Fibroblast of skin of right quadriceps (primary cell): ENCODE data around the gene CEACAM18.
"Not testable (repeated sequence)": the region's sequence is repeated elsewhere in the genome, so short reads cannot be mapped to it uniquely, and the experiment has no call there.

ENCODE experiments used
- DNase-seq: peaks from one replicate; pipeline ENCODE4 v3.0.0-alpha.2; 2013

The CEACAM18 gene

DNA sequence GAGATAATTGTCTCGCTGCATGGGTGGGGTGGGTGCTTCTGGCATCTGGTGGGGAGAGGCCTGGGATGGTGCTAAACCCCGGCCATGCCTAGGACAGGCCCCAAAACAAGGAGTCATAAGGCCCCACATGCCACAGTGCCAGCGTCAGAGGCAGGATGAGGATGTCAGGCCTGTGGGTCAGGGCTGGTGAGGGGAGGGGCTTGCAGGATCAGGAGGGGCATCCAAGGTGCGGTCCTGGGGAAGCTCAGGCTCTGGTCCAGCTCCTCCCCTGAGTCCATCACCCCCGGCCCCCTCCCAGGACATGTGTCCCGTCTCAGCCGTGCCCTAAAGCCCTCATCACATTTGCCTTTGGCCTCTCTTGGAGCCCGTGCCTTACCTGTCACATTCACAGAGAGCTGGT lies 22.6 kb downstream of the CEACAM18 start:
- not testable (repeated sequence) for DNase-seq

GRCh38 chr19:51501594-51502263 lies 23.4 kb downstream of the CEACAM18 start, which contains the start of gene SIGLEC12:
Gene SIGLEC12 (minus strand): TSS chr19:51501800. CDS start chr19:51501733, 67 bp downstream.
- no peak for DNase-seq

DNA sequence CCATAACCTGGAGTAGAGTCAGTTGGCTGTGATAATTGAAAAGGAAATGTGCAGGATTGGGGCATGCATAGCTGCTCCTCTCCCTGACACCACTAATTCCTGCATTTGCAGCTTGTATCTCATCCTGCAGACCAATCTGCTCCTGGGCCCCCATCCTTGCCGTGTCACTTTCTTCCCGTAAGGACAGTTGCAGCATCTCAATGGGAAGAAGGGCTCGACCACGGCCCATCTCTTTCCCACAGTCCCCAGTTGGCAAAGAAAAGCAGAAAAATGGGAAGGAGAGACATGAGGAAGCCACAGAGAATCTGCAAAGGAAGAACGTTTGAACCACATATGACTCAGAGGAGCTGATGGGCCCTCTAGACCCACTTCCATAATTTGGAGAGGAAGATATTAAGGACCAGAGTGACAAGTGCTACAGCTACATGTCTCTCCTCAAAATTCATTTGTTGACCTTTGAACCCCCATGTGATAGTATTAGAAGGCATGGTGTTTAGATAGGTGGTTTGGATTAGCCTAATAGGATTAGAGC lies 25.0 kb downstream of the CEACAM18 start:
- no peak for DNase-seq

DNA sequence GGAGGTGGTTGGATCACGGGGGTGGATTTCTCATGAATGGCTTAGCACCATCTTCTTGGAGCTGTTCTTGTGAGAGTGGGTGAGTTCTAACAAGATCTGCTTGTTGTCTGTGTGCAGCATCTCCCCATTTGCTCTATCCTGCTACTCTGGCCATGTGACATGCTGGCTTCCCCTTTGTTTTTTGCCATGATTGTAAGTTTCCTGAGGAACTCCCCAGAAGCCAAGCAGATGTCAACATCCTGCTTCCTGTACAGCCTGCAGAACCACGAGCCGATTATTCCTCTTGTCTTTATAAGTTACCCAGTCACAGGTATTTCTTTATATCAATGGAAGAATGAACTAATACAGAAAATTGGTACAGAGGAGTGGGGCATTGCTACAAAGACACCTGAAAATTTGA lies 25.6 kb downstream of the CEACAM18 start:
- DNase-seq = no peak

GRCh38 chr19:51505904-51506303 lies 27.6 kb downstream of the CEACAM18 start:
- no peak for DNase-seq

GRCh38 chr19:51507192-51507591 lies 28.9 kb downstream of the CEACAM18 start:
- DNase-seq = no peak

GRCh38 chr19:51507640-51508058 lies 29.3 kb downstream of the CEACAM18 start:
- no peak for DNase-seq

GRCh38 chr19:51508059-51508733 lies 29.9 kb downstream of the CEACAM18 start:
- no peak for DNase-seq

- no peak for DNase-seq
Measured at GRCh38 chr19:51509823-51510660, 31.7 kb downstream of the CEACAM18 start.

DNA sequence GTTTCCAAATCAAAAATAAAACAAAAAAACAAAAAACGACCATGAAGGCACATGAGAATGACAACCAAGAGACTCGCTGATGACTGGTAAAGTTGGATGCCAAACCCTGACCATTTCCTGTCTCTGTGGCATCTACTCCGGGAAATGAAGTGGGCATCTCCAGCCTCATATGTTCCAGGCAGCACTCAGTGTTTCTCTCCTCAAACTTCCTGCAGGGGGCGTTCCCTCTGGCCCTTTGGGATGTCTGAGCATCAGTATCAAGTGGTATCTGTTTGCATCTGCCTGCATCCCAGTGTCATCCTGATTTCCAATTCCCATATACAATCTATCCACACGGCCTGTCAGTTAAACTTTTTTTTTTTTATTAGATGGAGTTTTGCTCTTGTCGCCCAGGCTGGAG lies 33.0 kb downstream of the CEACAM18 start:
- DNase-seq = no peak

GRCh38 chr19:51513968-51514367 lies 35.6 kb downstream of the CEACAM18 start:
- no peak for DNase-seq

DNA sequence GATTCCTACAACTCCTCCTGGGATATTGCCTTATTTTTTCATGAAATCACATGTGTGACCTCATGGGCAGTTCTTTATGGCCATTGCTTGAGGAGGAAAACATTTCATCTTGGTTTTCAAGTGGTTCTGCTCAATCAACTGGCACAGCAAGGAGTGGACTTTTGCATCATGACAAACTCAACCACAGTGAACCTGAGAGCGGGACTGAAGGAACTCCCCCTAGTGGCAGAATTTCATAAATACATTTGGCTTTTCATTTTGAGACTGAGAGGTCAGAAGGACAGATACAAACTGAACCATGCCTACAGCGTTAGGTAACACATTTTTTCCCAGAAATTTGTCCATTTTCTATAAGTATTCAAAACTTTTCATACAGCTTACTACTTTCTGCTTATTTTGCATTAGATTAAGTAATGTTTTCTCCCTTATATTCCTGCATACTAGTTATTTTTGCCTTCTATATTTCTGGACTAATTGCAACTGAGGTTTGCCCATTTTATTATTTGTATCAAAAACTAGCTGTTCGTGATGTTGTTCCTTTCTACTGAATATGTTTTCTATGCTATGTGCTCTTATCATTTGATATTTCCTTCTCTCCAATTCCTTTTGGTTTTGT lies 36.6 kb downstream of the CEACAM18 start:
- DNase-seq = peak; percentile 27

GRCh38 chr19:51520728-51521127 lies 42.4 kb downstream of the CEACAM18 start:
- no peak for DNase-seq

DNA sequence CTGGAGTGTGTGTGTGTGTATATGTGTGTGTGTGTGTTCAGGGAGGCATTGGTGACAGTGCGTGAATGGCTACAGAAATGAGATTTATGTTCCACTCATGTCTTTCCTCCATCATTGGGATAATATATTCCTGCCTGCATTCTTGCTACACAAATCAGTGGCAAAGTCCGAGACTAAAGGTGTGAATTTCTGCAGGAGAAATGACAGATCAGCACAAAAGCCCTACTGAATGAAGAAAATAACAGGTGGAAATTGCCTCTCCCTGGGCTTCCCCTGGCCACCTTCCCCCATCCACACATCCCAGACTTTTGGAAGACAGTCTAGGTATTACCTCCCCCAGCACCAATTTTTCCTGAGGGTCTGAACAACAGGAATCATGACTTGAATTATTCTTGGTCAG lies 43.0 kb downstream of the CEACAM18 start:
- no peak for DNase-seq

GRCh38 chr19:51521781-51522180 lies 43.4 kb downstream of the CEACAM18 start:
- no peak for DNase-seq

- no peak for DNase-seq
Measured at GRCh38 chr19:51524666-51525264, 46.4 kb downstream of the CEACAM18 start.

- DNase-seq = no peak
Measured at GRCh38 chr19:51525651-51526050, 47.3 kb downstream of the CEACAM18 start.

DNA sequence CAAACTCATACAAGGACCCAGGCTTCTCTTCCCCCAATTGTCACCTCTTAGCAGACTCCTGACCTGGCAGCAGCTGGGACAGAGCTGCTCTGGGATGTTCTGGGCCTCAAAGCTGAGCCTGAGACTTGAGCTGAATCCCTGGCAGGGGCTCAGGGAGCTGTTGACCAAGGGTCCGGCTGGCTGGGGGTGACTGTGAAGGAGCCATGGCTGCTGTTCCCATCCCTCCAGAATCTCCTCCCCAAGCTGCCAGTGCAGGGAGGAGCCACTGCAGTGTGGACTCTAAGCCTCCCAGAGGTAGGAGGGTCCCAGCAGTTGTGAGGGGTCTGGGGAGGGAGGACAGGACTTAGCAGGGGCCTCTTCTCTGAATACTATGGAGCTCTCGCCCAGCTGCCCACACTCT lies 51.0 kb downstream of the CEACAM18 start:
- no peak for DNase-seq

DNA sequence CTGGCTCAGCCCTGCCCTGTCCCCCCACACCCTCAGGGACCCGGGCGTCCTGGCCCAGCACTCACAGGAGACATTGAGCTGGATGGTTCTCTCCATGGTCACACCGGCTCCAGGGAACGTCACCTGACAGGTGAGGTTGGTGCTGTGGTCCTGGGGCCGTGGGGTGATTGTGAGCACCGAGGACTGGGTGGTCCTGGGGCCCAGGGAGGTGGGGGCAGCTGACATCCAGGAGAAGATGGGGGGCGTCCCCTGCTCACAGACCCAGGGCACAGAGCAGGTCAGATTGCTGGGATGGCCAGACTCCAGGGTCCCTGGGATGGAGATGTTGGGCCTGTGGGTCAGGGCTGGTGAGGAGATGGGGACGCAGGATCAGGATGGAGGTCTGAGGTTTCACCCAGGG lies 52.3 kb downstream of the CEACAM18 start:
- DNase-seq = no peak

- DNase-seq = no peak
Measured at GRCh38 chr19:51531349-51532315, 53.3 kb downstream of the CEACAM18 start, which contains the start of gene SIGLEC6. Gene SIGLEC6 (minus strand): TSS chr19:51531670. CDS start chr19:51531648, 22 bp downstream.

DNA sequence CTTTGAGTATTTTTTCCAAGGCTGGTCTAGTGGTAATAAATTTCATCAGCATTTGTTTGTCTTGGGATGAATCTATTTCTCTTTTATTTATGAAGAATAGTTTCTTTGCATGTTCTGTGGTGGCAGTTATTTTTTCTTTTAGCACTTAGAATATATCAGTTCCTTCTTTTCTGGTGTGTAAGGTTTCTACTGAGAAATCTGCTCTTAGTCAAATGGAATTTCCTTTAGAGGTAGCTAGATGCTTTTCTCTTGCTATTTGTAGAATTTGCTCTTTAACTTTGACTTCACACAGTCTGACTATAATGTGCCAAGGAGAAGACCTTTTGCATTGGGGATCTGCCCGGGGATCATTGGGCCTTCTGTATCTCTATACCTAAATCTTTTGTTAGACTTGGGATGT lies 57.2 kb downstream of the CEACAM18 start:
- DNase-seq = no peak
